ENCODE measurements around the gene TIGD2.

Gene TIGD2

DNA sequence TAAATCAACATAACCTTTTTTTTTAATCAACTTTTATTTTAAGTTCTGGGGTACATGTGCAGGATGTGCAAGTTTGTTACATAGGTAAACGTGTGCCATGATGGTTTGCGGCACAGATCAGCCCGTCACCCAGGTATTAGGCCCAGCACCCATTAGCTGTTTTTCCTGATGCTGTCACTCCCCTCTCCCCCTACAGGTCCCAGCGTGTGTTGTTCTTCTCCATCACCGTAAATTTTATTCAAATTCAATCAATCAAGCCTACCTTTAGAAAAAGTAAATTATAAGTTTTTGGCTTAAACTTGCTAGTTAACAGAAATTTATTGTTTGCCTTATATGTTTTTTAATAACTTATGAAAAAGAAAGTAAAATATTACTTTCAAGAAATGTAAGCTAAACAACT lies 25.9 kb downstream of the TIGD2 start:
- no peaks in the 10 kb centered on the region for H3K36me3 ChIP-seq (ENCODE audit: control insufficient read depth, low read length)
- no peaks in the 10 kb centered on the region for H3F3A ChIP-seq (ENCODE audit: control insufficient read depth, insufficient read depth)
- TF ChIP-seq, protein P1, sequence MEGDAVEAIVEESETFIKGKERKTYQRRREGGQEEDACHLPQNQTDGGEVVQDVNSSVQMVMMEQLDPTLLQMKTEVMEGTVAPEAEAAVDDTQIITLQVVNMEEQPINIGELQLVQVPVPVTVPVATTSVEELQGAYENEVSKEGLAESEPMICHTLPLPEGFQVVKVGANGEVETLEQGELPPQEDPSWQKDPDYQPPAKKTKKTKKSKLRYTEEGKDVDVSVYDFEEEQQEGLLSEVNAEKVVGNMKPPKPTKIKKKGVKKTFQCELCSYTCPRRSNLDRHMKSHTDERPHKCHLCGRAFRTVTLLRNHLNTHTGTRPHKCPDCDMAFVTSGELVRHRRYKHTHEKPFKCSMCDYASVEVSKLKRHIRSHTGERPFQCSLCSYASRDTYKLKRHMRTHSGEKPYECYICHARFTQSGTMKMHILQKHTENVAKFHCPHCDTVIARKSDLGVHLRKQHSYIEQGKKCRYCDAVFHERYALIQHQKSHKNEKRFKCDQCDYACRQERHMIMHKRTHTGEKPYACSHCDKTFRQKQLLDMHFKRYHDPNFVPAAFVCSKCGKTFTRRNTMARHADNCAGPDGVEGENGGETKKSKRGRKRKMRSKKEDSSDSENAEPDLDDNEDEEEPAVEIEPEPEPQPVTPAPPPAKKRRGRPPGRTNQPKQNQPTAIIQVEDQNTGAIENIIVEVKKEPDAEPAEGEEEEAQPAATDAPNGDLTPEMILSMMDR (IDR thresholded peaks at IDR 0.05; ENCODE audit: low read depth, low read length, poor library complexity, severe bottlenecking) = no peak
- TF ChIP-seq EZH2phosphoT487 (IDR thresholded peaks at IDR 0.05; ENCODE audit: borderline replicate concordance, low read length) = no peak
- peaks cover 5% of the 10 kb centered on the region; the same call in 1 of the 2 replicates for H3K27me3 ChIP-seq (ENCODE audit: control insufficient read depth, low read length)
- no peaks in the 10 kb centered on the region for H3K9me3 ChIP-seq (ENCODE audit: control insufficient read depth, insufficient read depth, low read length)
- H4K20me1 ChIP-seq (ENCODE audit: control insufficient read depth, insufficient read depth, low read depth, low read length) = no peaks in the 10 kb centered on the region
- no peak overlapping the region for H3K27ac ChIP-seq (ENCODE audit: low read depth, low read length)
- no peak overlapping the region for H3K4me2 ChIP-seq (ENCODE audit: low read length)
- H3K9me2 ChIP-seq (replicated peaks; ENCODE audit: control insufficient read depth, low read length) = no peaks in the 10 kb centered on the region
- no peaks in the 10 kb centered on the region for H3K79me2 ChIP-seq (ENCODE audit: control insufficient read depth, low read length)
- H3K4me3 ChIP-seq (ENCODE audit: low read length) = no peak overlapping the region
- no peaks in the 10 kb centered on the region for H3K4me1 ChIP-seq (ENCODE audit: control insufficient read depth, low read length)

DNA sequence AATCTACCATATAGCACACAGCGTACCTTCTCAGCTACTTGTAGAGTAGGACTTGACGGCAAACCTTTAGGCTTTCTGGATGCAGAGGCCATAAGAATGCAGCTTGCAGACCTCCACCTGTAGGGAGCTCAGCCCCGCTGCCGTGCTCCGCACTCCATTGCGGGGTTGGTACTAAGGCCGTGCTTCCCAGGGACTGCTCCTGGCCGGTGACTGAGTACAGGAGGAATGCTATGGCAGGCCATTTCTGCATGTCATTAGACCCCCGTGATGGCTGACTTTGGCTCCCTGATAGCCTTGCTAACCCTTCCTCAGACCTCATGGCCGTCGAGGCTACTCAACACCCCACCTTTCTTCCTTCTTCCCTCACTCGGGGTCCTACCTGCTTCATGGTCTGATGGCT lies 26.4 kb downstream of the TIGD2 start:
- H3K4me1 ChIP-seq (ENCODE audit: control insufficient read depth, low read length) = no peaks in the 10 kb centered on the region
- TF ChIP-seq EZH2phosphoT487 (IDR thresholded peaks at IDR 0.05; ENCODE audit: borderline replicate concordance, low read length) = no peak
- TF ChIP-seq, protein P1 (IDR thresholded peaks at IDR 0.05; ENCODE audit: low read depth, low read length, poor library complexity, severe bottlenecking) = no peak
- H3K36me3 ChIP-seq (ENCODE audit: control insufficient read depth, low read length) = no peaks in the 10 kb centered on the region
- H4K20me1 ChIP-seq (ENCODE audit: control insufficient read depth, insufficient read depth, low read depth, low read length) = no peaks in the 10 kb centered on the region
- no peaks in the 10 kb centered on the region for H3F3A ChIP-seq (ENCODE audit: control insufficient read depth, insufficient read depth)
- H3K27ac ChIP-seq (ENCODE audit: low read depth, low read length) = no peak overlapping the region
- H3K79me2 ChIP-seq (ENCODE audit: control insufficient read depth, low read length) = no peaks in the 10 kb centered on the region
- H3K27me3 ChIP-seq (ENCODE audit: control insufficient read depth, low read length) = peaks cover 5% of the 10 kb centered on the region; the same call in 1 of the 2 replicates
- no peaks in the 10 kb centered on the region for H3K9me2 ChIP-seq (replicated peaks; ENCODE audit: control insufficient read depth, low read length)
- H3K4me2 ChIP-seq (ENCODE audit: low read length) = no peak overlapping the region
- H3K9me3 ChIP-seq (ENCODE audit: control insufficient read depth, insufficient read depth, low read length) = no peaks in the 10 kb centered on the region
- no peak overlapping the region for H3K4me3 ChIP-seq (ENCODE audit: low read length)

DNA sequence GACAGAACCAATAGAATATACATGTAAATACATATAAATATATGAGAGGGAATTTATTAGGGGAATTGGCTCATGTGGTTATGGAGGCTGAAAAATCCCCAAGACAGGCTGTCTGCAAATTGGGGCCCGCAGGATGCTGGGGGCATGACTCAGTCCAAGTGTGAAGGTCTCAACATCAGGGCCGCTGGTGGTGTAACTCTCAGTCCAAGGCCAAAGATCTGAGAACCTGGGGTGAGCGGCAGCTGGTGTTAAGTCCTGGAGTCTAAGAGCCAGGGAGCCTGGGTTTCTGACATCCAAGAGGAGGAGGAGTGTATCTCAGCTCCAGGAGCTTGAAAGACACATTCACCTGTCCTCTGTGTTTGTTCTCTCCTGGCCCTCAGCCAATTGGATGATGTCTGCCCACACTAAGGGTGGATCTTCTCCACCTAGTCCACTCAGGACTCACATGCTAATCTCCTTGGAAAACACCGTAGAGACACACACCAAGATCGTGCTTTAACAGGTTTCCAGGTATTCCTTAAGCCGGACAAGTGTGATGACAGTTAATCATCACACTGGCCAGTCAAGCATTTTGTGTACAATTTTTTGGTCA lies 28.9 kb downstream of the TIGD2 start:
- Histone ChIP-seq H3F3A (ENCODE audit: control insufficient read depth, insufficient read depth) (no peaks in the 10 kb centered on the region), H3K9me2 (replicated peaks; ENCODE audit: control insufficient read depth, low read length) (no peaks in the 10 kb centered on the region), H3K79me2 (ENCODE audit: control insufficient read depth, low read length) (no peaks in the 10 kb centered on the region), H3K9me3 (ENCODE audit: control insufficient read depth, insufficient read depth, low read length) (no peaks in the 10 kb centered on the region), H4K20me1 (ENCODE audit: control insufficient read depth, insufficient read depth, low read depth, low read length) (no peaks in the 10 kb centered on the region), H3K36me3 (ENCODE audit: control insufficient read depth, low read length) (no peaks in the 10 kb centered on the region), H3K27ac (ENCODE audit: low read depth, low read length) (no peak overlapping the region), H3K4me1 (ENCODE audit: control insufficient read depth, low read length) (no peaks in the 10 kb centered on the region), H3K27me3 (ENCODE audit: control insufficient read depth, low read length) (peaks cover 5% of the 10 kb centered on the region; the same call in 1 of the 2 replicates), H3K4me2 (ENCODE audit: low read length) (no peak overlapping the region), H3K4me3 (ENCODE audit: low read length) (no peak overlapping the region)
- TF ChIP-seq, protein P1 (IDR thresholded peaks at IDR 0.05; ENCODE audit: low read depth, low read length, poor library complexity, severe bottlenecking) = no peak
- no peak for TF ChIP-seq EZH2phosphoT487 (IDR thresholded peaks at IDR 0.05; ENCODE audit: borderline replicate concordance, low read length)
